ENCODE data around the gene YIPF5.
A peak's percentile ranks its signal among the peaks of the same experiment; 100 is the strongest.

The YIPF5 gene

GRCh38 chr5:144170276-144171024 lies at the start of gene YIPF5, which contains the start of gene KCTD16:
Gene YIPF5, minus strand, starts transcription at chr5:144170659. Its CDS starts 704 bp downstream, at chr5:144169955.
Gene KCTD16, plus strand, starts transcription at chr5:144170873.
- peak; percentile 84 for DNase-seq (ENCODE audit: low spot score)

- DNase-seq (ENCODE audit: low spot score), result no peak
Observed at GRCh38 chr5:144219869-144220268, 49.4 kb upstream of the YIPF5 start.

- no peak for DNase-seq (ENCODE audit: low spot score)
Observed at GRCh38 chr5:144210655-144211054, 40.2 kb upstream of the YIPF5 start.

- no peak for DNase-seq (ENCODE audit: low spot score)
Observed at GRCh38 chr5:144209361-144209760, 38.9 kb upstream of the YIPF5 start.

- no peak for DNase-seq (ENCODE audit: low spot score)
Observed at GRCh38 chr5:144207875-144208444, 37.5 kb upstream of the YIPF5 start.

GRCh38 chr5:144206141-144206540 lies 35.7 kb upstream of the YIPF5 start:
- DNase-seq (ENCODE audit: low spot score), result no peak

GRCh38 chr5:144205141-144205551 lies 34.7 kb upstream of the YIPF5 start:
- DNase-seq (ENCODE audit: low spot score), result no peak

GRCh38 chr5:144203750-144204596 lies 33.5 kb upstream of the YIPF5 start:
- peak; percentile 19 for DNase-seq (ENCODE audit: low spot score)

GRCh38 chr5:144202726-144203125 lies 32.3 kb upstream of the YIPF5 start:
- no peak for DNase-seq (ENCODE audit: low spot score)

- no peak for DNase-seq (ENCODE audit: low spot score)
Observed at GRCh38 chr5:144202072-144202471, 31.6 kb upstream of the YIPF5 start.

- DNase-seq (ENCODE audit: low spot score), result no peak
Observed at GRCh38 chr5:144201588-144201987, 31.1 kb upstream of the YIPF5 start.

GRCh38 chr5:144198386-144198785 lies 27.9 kb upstream of the YIPF5 start:
- DNase-seq (ENCODE audit: low spot score), result no peak

GRCh38 chr5:144196612-144197011 lies 26.2 kb upstream of the YIPF5 start:
- no peak for DNase-seq (ENCODE audit: low spot score)

- no peak for DNase-seq (ENCODE audit: low spot score)
Observed at GRCh38 chr5:144195448-144195847, 25.0 kb upstream of the YIPF5 start.

GRCh38 chr5:144194144-144194543 lies 23.7 kb upstream of the YIPF5 start:
- DNase-seq (ENCODE audit: low spot score), result no peak

- DNase-seq (ENCODE audit: low spot score), result no peak
Observed at GRCh38 chr5:144192661-144193060, 22.2 kb upstream of the YIPF5 start.

- no peak for DNase-seq (ENCODE audit: low spot score)
Observed at GRCh38 chr5:144191998-144192397, 21.5 kb upstream of the YIPF5 start.

- DNase-seq (ENCODE audit: low spot score), result no peak
Observed at GRCh38 chr5:144191531-144191930, 21.1 kb upstream of the YIPF5 start.

GRCh38 chr5:144189800-144190429 lies 19.5 kb upstream of the YIPF5 start:
- DNase-seq (ENCODE audit: low spot score), result no peak

- DNase-seq (ENCODE audit: low spot score), result no peak
Observed at GRCh38 chr5:144187699-144188294, 17.3 kb upstream of the YIPF5 start.

- DNase-seq (ENCODE audit: low spot score), result no peak
Observed at GRCh38 chr5:144183254-144183889, 12.9 kb upstream of the YIPF5 start.
